GM19099 (cell line): Measurements from ENCODE around the gene KIF16B.

Source experiments
- POLR2A ChIP-seq: IDR thresholded peaks from 3 replicates; pipeline ENCODE4 v1.6.1; 2011; ENCODE audit warnings: low read depth; ENCODE audit not compliant: insufficient read length; ENCODE audit errors: extremely low read depth

The KIF16B gene

DNA sequence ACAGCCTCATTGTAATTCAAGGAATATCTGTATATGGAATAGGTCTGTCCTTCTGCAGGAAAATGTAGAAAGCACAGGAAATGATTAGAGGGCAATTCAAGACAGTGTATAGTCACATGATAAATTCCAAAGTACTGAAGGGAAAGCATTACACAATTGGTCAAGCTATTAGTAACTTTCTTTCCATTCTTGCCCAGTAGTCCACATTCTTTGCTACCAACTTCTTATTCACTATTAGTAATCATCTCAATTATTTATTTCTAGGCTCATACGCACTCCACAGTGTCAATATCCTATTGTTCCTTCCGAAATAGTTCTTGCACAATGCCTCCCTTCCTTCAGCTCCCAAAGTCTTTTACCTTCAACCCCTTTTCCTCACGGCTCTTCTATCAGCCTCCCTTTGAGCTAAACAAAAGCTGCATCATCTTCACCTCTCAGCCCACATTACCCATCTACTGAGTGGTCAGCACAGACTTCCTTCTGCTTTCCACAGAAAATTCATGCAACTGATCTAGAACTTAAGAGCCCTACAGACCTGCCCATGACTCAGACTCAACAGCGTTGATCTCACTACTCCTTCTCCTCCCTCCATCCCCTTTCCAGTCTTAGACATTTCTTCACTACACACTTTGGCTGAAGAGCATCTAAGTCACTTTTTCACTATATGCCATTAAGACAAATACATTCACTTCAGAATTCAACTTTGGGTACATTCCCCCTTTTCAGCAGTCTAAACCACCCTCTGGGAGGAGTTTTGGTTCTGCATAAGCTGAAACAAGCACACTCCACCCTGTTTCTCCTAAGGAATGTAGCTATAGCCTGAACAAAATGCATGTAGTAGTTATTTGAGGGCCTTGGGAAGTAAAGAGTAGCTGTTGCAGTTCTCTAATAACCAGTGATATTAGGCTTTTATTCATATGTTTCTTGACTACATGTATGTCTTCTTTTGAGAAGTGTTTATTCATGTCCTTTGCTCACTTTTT lies 157.9 kb downstream of the KIF16B start:
- no peak for TF ChIP-seq POLR2A

DNA sequence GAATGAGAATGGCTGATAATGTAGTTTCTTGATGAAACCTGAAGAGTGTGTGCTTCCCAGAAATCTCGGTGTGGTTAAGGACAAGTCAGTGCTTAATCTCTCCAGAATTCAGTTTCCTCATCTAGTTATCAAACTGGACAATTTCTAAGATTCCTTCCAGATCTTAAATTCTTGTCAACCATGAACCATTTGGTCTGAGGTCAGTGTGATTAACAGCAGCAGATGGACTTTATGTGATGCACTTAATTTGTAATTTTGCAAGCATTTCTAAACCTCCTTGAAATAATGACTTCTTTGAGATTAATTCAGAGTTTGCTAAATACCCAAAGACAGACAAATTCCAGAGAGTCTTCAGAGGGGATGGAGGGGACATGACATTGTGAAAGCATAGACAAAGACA lies 160.3 kb downstream of the KIF16B start:
- no peak for TF ChIP-seq POLR2A

DNA sequence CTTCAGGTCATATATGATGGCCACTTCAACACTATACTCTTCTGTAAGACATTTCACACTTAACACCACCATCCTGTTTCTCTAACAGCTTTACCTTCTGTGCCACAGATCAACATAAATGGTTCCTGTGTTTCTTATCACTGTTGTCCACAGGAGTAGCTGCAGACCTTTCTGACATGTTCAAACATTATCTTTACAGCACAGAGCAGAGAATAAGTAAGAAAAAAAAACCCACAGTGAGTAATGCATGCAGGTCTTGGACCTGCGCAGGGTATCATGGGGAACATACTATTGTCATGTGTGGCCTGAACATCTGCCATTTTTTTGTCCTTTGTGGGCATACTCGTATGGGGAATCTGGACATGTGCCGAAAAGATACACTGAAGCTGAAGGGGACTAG lies 161.9 kb downstream of the KIF16B start:
- no peak for TF ChIP-seq POLR2A

DNA sequence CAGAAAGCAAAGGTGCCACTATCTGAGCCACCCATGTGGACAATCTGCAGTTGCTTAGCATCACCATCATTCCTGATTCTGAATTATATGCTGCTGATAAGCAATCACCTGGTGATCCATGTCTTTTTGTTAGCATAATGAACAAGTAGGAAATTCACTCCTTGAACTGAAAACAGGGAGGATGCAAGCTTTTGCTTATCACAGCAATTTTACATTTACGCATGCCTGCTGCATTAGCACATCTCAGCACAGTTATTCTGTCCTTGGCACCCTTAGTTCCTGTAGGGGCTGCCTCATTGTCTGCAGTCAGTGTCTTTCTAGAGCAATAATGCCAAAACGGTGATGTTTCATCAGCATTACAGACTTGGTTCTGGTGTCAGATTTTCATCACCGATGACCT lies 162.6 kb downstream of the KIF16B start:
- TF ChIP-seq POLR2A = no peak

DNA sequence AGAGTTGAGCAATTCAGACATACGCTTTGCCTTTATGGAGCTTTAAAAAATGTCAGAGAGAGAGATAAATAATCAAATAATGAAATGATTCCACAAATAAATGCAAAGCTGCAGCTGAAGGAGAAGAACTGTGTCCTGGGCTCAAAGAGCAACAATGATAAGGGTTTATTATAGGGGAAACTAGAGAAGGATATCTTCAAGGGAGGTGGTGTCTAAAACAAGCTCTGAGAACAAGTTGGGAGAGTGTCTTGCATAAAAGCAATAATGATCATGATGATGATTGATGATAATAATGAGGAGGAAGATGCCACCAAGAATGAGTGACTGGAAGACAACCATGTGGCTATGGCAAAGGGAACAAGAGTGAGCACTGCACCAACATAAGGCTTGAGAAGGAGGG lies 164.3 kb downstream of the KIF16B start:
- no peak for TF ChIP-seq POLR2A

DNA sequence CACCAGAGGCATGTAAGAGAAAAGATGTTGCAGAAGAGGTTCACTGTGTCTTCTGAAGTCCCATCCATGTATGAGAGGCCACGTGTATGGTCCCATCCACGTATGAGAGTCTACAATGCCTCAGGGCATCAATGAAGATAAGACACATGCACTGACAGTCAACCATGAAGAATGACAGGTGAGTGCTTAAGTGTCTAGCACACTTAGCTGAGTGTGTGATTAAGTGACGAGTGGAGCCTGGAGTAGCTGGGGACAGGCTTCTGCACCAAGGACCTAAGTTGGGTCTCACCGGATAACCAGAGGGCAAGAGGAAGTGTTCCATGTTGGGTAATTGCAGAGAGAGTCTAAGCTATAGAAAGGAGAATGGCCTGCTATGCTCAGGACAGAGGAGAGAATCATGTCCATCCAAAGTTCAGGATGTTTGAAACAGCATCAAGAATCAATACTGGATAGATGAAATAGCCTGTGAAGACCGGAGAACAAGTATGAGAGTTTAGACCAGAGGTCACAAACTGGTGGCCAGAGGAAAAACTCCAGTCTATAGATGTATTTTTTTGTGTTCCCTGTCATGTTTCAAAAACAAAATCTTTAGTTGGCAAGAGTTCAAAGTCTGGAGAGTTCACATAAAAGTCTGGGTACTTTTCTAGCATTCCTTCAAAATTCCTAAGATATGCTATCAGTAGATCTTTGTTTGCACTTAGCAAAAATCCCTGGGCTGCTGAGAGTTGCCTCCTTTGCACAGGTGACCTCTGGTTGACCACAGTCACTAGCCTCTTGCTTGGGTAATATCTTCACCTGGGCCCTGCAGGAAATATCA lies 165.8 kb downstream of the KIF16B start:
- TF ChIP-seq POLR2A = no peak

DNA sequence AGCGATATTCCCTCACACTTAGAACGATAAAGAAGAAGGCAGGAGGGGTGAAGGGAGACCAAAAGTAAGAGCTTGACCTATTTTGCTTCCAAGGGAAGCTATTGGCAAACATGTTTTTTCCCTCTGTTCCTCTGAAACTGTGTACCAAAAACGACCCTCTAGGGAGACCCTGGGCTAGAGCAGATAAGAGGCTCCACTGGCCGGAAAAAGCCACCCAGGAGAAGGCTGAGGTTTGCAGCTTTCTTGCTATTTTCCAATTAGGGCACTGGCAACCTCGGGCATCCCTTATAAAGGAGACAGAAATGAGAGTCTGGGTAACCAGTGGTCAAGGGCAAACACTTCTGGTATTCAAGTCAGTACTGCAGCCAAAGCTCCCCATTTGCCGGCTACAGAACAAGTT lies 168.0 kb downstream of the KIF16B start:
- no peak for TF ChIP-seq POLR2A

DNA sequence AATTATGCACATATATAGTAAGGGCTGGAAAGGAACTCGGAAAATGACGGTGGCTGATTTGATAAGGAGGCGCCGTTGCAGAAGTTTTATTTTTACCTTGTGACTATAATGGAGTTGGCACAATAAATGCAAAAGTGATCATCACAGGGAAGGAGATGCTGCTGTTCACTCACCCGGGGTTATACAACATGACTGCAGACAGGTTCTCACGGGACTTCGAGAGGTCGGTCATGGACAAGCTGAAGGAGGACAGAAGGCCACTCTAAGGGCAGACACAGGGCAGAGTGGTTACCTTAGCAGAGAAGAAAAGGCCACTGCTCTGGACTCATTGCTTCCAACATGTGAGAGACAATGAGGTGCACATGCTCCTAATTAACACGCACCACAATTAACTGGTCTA lies 168.6 kb downstream of the KIF16B start:
- no peak for TF ChIP-seq POLR2A

DNA sequence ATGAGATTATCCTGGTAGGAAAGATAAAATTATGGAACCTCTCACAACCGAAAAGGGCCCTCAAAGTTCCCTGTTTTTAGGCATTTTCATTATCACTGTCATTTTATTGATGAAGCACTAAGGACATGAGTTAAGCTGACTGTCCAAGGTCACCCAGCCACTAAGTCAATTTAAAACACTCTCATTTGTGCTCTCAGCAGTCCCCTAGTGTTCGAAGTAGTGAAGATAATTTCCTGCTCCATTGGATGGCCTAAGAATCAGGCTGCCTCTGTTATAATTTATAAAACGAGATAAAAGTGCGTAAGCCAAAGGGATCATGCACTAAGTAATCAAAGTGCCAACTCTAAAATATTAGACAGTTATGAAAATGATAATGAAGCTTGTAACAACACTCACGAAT lies 169.1 kb downstream of the KIF16B start:
- TF ChIP-seq POLR2A = no peak

DNA sequence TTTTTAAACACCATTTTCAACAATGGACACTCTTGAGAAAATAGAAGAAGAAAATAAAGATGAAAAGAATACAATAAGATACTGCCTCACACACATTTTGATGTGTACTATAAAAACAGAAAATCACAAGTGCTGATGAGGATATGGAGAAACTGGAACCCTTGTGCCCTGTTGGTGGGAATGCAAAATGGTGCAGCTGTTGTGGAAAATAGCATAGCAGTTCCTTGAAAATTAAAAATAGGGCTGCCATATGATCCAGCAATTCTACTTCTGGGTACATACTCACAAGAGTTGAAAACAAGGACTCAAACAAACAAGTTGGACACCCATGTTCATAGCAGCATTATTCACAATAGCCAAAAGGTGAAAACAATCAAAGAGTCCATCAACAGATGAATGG lies 173.0 kb downstream of the KIF16B start:
- TF ChIP-seq POLR2A = no peak

DNA sequence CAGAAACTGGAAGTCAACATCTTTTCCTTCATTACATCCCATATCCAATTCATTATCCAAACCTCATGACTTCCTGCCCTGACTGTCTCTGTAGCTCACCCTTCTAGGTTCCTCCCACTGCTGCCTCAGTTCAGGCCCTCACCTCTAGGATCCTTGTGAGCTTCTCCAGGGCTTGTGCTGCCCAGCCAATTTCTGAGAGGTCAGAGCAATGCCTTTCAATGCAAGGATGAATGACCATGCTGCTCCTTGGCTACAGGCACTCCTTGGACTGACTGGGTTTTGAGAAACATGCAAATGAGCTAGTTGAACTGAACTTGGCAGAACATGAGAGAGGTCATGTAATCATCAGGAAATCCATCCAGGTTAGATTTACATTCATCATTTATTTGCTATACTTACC lies 173.4 kb downstream of the KIF16B start:
- no peak for TF ChIP-seq POLR2A

DNA sequence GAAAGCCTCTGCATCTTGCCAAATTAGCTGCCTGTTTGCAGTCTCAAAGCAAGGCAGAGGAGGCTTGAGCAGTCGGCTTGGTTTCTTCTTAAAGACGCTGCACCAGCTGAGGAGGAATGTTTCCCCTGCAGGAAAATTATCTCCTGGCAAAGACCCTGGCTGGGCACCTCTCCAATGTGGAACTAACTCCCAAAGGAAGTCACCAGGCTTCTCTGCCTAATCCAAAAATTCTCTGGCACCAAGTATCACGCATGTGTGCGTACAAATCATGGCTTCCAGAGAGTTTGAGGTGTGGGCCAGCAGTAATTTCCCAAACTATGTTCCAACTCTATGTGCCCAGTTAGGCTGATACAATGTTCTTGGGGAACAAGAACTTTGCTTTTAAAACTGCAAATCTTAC lies 176.2 kb downstream of the KIF16B start:
- TF ChIP-seq POLR2A = no peak

DNA sequence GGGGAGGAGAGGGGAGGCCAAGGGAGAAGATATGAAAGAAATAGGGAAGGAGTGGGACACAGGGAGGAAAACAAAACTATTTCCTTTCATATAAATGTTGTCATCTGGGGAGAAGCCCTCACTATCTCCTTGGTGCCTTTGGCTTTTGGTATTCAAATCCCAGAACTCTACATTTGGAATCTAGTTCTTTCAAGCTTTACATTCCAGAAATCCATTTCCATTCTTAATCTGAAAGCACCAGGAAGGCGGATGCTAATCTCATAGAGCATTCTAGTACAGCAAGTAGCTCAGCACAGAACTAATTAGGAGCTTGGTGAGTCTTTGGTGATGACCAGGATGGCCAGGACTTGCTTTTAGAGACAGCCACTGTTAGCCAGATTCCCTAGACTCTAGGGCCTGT lies 177.9 kb downstream of the KIF16B start:
- TF ChIP-seq POLR2A = no peak

DNA sequence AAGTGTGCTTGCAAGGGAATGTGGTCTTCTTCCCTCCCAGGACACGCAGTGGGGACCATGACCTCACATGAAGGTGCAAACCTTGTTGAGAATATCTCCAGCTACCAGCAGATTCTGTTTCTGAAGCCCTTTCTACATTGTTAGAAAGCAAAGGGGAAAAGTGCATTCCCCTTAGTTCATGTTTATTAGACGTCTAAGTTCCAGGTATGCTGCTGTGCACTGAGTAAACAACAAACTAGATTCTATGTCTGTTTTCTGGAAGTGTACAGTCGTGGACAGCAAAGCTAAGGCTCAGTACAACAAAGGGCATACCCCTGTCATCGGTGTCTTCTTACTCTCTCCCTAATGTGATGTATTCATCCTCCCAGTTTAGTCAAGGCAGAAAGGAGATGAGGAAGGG lies 178.5 kb downstream of the KIF16B start:
- no peak for TF ChIP-seq POLR2A

DNA sequence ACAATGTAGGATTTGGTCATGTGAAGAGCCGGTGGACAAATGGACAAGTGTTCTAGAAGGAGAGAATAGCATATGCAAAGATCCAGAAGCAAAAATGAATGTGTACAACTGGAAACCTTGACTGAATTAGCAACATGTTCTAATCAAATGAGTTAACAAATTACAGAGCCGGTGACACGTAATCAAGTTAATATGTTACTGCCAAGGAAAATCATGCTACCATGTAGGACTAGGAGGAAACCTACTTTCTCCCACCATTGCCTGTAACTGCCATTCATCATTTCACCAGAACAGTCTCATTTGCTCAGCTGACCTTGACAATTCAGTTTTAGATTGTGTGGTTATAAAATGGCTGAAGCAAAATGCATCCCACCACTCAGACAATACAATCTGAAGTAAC lies 179.4 kb downstream of the KIF16B start:
- no peak for TF ChIP-seq POLR2A

DNA sequence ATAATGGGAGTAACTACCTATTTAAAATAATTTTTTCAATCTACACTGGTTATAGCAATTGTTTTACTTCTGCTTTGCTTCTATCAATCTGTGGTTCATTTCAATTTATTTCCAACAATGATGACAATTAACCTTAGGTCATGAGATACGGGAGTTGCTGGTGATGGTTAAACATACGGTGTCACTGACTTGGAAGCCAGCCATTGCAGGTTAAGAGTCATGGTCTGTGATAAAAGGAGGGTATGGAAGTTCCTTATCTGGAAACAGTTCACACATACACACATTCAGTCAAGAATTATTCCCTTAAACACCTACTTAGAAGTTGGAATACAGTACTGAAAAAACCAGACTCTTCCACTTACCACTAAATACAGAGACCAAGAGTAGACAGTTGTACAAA lies 180.0 kb downstream of the KIF16B start:
- TF ChIP-seq POLR2A = no peak
